Ramos (cell line): ENCODE results near the gene ARFGAP3.

Source experiments
- in situ Hi-C: fragments of 300-500 bp; cut with MboI; formaldehyde crosslinking; loops from one replicate; pipeline ENCODE4 v1.14.3; 2022; ENCODE audit warnings: low sequenced_read_pairs; ENCODE audit not compliant: unreplicated experiment

Gene ARFGAP3

GRCh38 chr22:42747701-42748513 lies 109.2 kb downstream of the ARFGAP3 start:
- in situ Hi-C loops = no loop called here
